ENCODE measurements around the gene LYRM4.

DNA sequence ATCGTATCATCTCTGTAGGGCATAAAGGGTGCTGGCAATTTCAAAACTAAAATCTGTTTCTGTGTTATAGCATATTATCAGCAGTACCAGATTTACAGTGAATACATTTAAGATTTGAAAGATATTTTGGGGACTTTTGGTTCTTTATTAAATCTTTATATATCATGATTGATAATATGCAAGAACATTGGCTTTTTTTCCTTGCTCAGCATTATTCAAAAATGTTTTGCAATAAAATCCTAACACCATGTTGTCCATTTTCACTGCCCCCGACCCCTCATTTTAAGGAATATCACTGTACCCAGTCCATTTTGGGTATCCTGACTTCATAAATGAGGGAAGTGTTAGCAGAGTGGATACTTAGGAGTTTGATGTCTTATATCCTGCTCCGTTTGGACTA is 16.8 kb upstream of the LYRM4 start:
- TF ChIP-seq, protein P1, sequence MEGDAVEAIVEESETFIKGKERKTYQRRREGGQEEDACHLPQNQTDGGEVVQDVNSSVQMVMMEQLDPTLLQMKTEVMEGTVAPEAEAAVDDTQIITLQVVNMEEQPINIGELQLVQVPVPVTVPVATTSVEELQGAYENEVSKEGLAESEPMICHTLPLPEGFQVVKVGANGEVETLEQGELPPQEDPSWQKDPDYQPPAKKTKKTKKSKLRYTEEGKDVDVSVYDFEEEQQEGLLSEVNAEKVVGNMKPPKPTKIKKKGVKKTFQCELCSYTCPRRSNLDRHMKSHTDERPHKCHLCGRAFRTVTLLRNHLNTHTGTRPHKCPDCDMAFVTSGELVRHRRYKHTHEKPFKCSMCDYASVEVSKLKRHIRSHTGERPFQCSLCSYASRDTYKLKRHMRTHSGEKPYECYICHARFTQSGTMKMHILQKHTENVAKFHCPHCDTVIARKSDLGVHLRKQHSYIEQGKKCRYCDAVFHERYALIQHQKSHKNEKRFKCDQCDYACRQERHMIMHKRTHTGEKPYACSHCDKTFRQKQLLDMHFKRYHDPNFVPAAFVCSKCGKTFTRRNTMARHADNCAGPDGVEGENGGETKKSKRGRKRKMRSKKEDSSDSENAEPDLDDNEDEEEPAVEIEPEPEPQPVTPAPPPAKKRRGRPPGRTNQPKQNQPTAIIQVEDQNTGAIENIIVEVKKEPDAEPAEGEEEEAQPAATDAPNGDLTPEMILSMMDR (IDR thresholded peaks at IDR 0.05; ENCODE audit: low read depth, low read length), result no peak
- TF ChIP-seq EZH2phosphoT487 (IDR thresholded peaks at IDR 0.05; ENCODE audit: low read depth), result no peak
